Measurements from ENCODE around the gene SIGLEC7. TPM values are rescaled to one million over a fixed set of nuclear protein-coding genes. Genes with fewer than 3 reads are reported as not detected.

Gene SIGLEC7
- total RNA-seq (2014; rRNA removed; shearing (Covaris generic)), result not detected in 2 replicates

GRCh38 chr19:51142119-51142518 is at the start of gene SIGLEC7:
TSS of gene SIGLEC7 (plus strand) at chr19:51142301. CDS start at chr19:51142370, 69 bp downstream.
- no peak for DNase-seq (ENCODE audit: low spot score)

- DNase-seq (ENCODE audit: low spot score), result no peak
Measured at GRCh38 chr19:51093101-51093500, 49.0 kb upstream of the SIGLEC7 start.

GRCh38 chr19:51093510-51094345 is 48.4 kb upstream of the SIGLEC7 start:
- DNase-seq (ENCODE audit: low spot score), result no peak

GRCh38 chr19:51094696-51095279 is 47.3 kb upstream of the SIGLEC7 start:
- DNase-seq (ENCODE audit: low spot score), result no peak

GRCh38 chr19:51096473-51097165 is 45.5 kb upstream of the SIGLEC7 start:
- DNase-seq (ENCODE audit: low spot score), result no peak

- DNase-seq (ENCODE audit: low spot score), result peak; percentile 50
Measured at GRCh38 chr19:51097166-51097738, 44.8 kb upstream of the SIGLEC7 start.

GRCh38 chr19:51097796-51098195 is 44.3 kb upstream of the SIGLEC7 start:
- no peak for DNase-seq (ENCODE audit: low spot score)

- no peak for DNase-seq (ENCODE audit: low spot score)
Measured at GRCh38 chr19:51098365-51099046, 43.6 kb upstream of the SIGLEC7 start.

- no peak for DNase-seq (ENCODE audit: low spot score)
Measured at GRCh38 chr19:51099047-51099382, 43.1 kb upstream of the SIGLEC7 start.

GRCh38 chr19:51100601-51101000 is 41.5 kb upstream of the SIGLEC7 start:
- no peak for DNase-seq (ENCODE audit: low spot score)

GRCh38 chr19:51101171-51101865 is 40.8 kb upstream of the SIGLEC7 start:
- no peak for DNase-seq (ENCODE audit: low spot score)

GRCh38 chr19:51102991-51103390 is 39.1 kb upstream of the SIGLEC7 start:
- DNase-seq (ENCODE audit: low spot score), result no peak

- DNase-seq (ENCODE audit: low spot score), result no peak
Measured at GRCh38 chr19:51103926-51104341, 38.2 kb upstream of the SIGLEC7 start.

GRCh38 chr19:51107406-51108065 is 34.6 kb upstream of the SIGLEC7 start:
- DNase-seq (ENCODE audit: low spot score), result no peak

GRCh38 chr19:51108066-51108804 is 33.9 kb upstream of the SIGLEC7 start, which contains the start of gene CTU1:
TSS of gene CTU1 (minus strand) at chr19:51108409. CDS start at chr19:51104569, 3,840 bp downstream.
- peak; percentile 100 for DNase-seq (ENCODE audit: low spot score)

GRCh38 chr19:51108805-51109146 is 33.3 kb upstream of the SIGLEC7 start:
- DNase-seq (ENCODE audit: low spot score), result no peak

GRCh38 chr19:51110666-51110971 is 31.5 kb upstream of the SIGLEC7 start:
- DNase-seq (ENCODE audit: low spot score), result no peak

- no peak for DNase-seq (ENCODE audit: low spot score)
Measured at GRCh38 chr19:51111606-51112005, 30.5 kb upstream of the SIGLEC7 start.

GRCh38 chr19:51114087-51114729 is 27.9 kb upstream of the SIGLEC7 start:
- DNase-seq (ENCODE audit: low spot score), result no peak

All from H4 (cell line).